ENCODE results near the gene ALKBH2.

The ALKBH2 gene

GRCh38 chr12:109089683-109090082 lies 3.6 kb downstream of the ALKBH2 start:
- no peak for FAIRE-seq
- DNase-seq (ENCODE audit: insufficient read length, low spot score) = no peak
- TF ChIP-seq CTCF (IDR thresholded peaks at IDR 0.05; ENCODE audit: insufficient read depth, missing control alignments) = no peak

- DNase-seq (ENCODE audit: insufficient read length, low spot score) (no peak), FAIRE-seq (no peak)
- no peak for TF ChIP-seq CTCF (IDR thresholded peaks at IDR 0.05; ENCODE audit: insufficient read depth, missing control alignments)
Observed at GRCh38 chr12:109088818-109089217, 4.5 kb downstream of the ALKBH2 start.

GRCh38 chr12:109087250-109087649 lies 6.0 kb downstream of the ALKBH2 start:
- FAIRE-seq (no peak), DNase-seq (ENCODE audit: insufficient read length, low spot score) (no peak)
- no peak for TF ChIP-seq CTCF (IDR thresholded peaks at IDR 0.05; ENCODE audit: insufficient read depth, missing control alignments)

- no peak for TF ChIP-seq CTCF (IDR thresholded peaks at IDR 0.05; ENCODE audit: insufficient read depth, missing control alignments)
- FAIRE-seq (no peak), DNase-seq (ENCODE audit: insufficient read length, low spot score) (no peak)
Observed at GRCh38 chr12:109085590-109085989, 7.7 kb downstream of the ALKBH2 start.

- FAIRE-seq (no peak), DNase-seq (ENCODE audit: insufficient read length, low spot score) (no peak)
- no peak for TF ChIP-seq CTCF (IDR thresholded peaks at IDR 0.05; ENCODE audit: insufficient read depth, missing control alignments)
Observed at GRCh38 chr12:109084425-109084824, 8.8 kb downstream of the ALKBH2 start.

- DNase-seq (ENCODE audit: insufficient read length, low spot score) (no peak), FAIRE-seq (no peak)
- no peak for TF ChIP-seq CTCF (IDR thresholded peaks at IDR 0.05; ENCODE audit: insufficient read depth, missing control alignments)
Observed at GRCh38 chr12:109082751-109083150, 10.5 kb downstream of the ALKBH2 start.

- no peak for FAIRE-seq
- TF ChIP-seq CTCF (IDR thresholded peaks at IDR 0.05; ENCODE audit: insufficient read depth, missing control alignments) = no peak
- no peak for DNase-seq (ENCODE audit: insufficient read length, low spot score)
Observed at GRCh38 chr12:109074866-109075265, 18.4 kb downstream of the ALKBH2 start.

All from D721Med (cell line).